GM18870 (cell line): ENCODE measurements around the gene RPS8.
"Not testable (repeated sequence)": the region's sequence is repeated elsewhere in the genome, so short reads cannot be mapped to it uniquely, and the experiment has no call there.

Experiments
- ATAC-seq: cut with Tn5 transposase; IDR thresholded peaks from one replicate; pipeline ENCODE4 v1.9.1; 2021; ENCODE audit warnings: moderate library complexity; ENCODE audit not compliant: unreplicated experiment

RPS8 gene

DNA sequence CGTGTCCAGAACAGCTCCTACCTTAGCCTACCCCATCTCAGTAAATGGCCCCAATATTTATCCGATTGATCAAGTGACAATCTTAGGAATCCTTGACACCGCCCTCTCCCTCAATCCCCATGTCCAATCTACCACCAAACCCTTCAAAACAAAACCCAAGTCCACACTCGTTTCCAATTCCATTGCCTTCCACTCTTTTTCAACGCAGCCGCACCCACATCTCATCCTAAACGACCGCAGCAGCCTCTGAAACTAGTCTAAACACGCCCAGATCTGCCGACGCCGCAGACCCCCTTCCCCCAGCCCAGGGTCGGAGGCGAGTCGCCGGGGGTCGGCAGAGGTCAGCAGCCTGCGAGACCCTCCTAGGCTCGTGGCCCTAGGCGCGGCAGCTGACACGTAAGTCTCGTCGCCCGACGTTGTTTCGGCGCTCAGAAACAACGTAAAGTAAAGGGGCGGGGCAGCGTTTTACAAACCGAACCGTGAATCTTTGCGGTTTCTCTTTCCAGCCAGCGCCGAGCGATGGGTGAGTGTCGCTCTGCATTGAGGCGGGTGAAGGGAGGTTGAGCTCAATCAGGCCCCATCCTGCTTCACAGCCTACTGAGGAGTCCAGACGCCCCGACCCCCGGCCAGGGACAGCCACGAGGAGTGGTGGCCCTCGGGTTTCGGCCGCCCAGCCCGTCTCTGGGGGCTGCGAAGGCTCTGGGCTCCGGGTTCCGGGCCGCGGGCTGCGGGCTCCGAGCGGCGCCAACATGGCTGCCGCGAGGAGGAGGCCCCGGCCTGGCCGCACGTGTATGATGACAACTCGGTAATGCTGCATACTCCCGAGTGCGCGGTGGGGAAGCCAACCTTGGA, at the start of gene RPS8:
TSS of gene RPS8 (plus strand) at position 463 of the 852 bp plus-strand sequence. CDS start at position 520, 57 bp downstream.
- ATAC-seq: peak; percentile 70

DNA sequence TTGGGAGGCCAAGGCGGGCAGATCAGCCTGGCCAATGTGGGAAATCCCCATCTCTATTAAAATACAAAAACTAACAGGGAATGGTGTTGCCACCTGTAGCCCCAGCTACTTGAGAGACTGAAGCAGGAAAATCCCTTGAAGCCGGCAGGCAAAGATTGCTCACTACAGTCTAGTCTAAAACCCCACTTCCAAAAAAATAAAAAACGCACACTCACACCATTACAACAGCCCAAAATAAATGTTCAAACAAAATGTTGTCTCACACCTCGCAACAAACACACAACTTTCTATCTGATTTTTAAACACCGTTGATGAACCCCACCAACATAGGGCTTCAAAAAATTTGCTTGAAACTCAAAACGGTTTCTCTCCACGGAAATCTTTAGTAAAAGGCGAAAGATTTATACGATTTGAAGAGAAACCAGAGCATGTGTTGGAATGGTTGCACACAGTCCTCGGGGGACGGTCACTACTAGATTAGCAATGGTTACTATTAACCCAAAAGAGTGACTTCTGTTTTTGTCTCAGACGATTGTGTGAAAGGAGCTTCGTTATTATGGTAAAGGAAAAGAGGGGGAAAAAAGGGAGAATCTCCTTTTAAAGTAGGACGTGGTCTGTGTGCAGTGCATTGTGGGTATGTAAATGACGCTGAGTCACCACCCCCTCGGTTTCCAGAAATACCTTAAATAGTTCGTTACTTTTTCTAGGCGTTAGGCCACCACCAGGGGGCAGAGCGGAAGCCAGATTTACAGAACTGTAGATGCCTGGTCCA, 44.4 kb upstream of the RPS8 start, which contains the start of gene RNU5D-1:
TSS of gene RNU5D-1 (minus strand) at position 430 of the 772 bp plus-strand sequence.
- ATAC-seq: peak; percentile 79

DNA sequence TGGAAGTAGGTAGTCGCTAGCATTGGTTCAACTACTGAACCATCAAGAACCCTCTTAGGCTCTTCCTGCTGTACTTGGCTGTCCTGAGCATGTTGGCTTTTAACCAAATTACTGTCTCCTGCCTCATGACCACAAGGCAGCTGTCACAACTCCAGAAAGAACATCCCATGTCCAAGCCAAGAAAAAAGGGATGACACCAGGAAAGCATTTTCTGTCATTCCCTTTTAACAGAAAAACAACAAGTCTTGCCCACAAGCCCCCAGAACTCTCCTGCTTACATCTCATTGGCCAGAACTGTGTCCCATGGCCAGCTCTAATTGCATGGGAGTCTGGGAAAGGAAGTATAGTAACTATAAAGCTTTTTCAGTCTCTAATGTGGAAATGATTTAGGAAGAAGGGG, 42.0 kb upstream of the RPS8 start:
- no peak for ATAC-seq

DNA sequence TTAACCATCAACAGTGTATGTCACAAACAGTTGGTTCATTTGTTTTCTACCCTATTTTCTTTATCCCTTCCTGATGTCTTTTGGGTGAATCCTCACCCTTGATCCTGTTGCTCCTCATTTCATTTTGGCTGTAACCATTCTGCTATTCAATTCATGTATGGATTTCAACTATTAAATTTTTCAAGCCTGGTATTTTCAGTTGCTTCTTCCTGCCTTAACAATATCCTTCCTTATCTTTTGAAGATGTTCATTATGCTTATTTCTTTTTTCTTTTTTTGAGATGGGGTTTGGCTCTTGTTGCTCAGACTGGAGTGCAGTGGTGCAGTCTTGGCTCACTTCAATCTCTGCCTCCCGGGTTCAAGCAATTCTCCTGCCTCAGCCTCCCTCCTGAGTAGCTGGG, 41.6 kb upstream of the RPS8 start:
- ATAC-seq: no peak

DNA sequence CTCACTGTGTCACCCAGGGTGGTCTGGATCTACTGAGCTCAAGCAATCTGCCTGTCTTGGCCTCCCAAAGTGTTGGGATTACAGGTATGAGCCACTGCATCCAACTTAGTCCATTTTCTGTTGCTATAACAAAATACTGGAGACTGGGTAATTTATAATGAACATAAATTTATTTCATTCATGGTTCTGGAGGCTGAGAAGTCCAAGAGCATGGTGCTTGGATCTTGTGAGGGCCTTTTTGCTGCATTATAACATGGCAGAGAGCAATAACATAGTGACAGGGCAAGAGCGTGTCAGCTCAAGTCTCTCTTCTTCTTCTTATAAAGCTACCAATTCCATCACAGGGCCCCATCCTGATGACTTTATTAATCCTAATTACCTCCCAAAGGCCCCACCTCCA, 39.3 kb upstream of the RPS8 start:
- no peak for ATAC-seq

DNA sequence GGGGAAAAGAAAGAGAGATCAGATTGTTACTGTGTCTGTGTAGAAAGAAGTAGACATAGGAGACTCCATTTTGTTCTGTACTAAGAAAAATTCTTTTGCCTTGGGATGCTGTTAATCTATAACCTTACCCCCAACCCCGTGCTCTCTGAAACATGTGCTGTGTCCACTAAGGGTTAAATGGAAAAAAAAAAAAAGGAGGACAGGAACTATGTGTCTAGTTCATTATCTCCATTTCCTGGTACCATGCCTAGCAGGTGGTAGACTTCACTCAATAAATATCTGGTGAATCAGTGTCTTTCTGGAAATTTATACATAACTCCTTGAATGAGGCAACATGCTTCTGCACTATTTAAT, 36.4 kb upstream of the RPS8 start:
- not testable (repeated sequence) for ATAC-seq

DNA sequence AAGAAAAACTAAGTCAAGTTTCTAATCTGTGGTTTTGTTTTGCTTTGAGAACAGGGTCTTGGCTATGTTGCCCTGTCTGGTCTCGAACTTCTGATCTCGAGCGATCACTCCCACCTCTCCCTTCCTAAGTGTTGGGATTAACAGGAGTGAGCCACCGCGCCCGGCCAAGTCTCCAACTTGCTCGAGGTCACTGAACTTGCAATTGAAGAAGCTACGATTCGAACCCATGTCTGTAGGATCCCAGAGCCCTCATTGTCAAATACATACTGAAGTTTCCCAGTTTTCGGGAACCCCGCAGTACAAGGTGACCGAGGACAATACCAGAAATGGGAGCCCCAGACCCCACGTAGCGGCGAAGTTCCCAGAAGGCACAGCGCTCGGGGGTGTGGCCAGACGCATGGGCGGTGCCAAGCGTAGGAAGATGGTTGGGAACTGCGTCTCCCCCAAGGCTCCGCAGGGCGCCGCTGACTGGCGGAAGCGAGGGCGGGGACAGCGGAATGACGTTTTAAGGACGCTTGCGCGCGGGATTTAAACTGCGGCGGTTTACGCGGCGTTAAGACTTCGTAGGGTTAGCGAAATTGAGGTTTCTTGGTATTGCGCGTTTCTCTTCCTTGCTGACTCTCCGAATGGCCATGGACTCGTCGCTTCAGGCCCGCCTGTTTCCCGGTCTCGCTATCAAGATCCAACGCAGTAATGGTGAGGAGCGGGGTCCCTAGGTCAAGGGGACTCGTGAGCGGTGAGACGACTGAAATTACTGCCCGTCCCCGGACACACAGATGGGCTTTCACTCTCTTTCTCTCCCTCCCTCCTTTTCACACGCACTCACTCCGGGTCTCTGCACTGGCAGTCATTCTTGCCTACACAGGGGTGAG, 35.8 kb upstream of the RPS8 start, which contains the start of gene KIF2C:
TSS of gene KIF2C (plus strand) at position 531 of the 872 bp plus-strand sequence. CDS start at position 627, 96 bp downstream.
- ATAC-seq: peak; percentile 89

DNA sequence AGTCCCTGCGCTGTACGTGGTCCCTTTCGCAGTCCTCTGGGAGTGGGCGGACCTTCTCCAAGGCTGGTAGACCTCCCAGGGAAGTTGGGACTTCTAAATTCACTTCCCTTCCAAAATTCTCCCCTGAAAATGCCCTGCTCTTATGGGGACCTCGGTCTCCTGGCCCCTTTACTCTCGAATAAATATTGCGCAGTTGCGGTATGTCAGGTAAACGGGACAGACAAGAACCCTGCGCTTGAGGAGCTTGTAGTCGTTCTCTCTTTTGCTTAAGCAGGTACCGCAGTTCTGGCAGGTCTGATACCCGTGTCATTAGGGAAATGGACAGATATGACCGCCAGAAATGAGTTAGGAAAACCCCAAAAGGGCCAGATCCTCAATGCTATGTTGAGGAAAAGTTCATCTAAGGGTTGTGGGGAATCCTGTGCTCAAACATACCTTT, 35.1 kb upstream of the RPS8 start:
- ATAC-seq: no peak

DNA sequence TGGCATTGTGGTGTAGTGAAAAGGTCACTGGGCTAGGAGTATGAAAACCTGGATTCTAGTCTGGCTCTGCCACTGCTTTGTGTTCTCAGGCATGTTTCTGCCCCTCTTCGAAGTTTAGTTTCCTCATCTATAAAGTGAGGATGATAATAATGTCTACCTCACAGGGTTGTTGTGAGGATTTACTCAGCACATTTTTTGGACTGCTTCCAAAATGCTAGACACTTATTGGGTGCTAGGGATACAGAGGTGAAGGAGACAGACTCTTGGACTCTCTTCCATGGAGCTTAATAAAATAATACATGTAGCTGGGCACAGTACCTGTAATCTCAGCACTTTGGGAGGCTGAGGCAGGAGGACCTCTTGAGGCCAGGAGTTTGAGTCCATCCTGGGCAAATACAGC, 32.1 kb upstream of the RPS8 start:
- ATAC-seq: no peak

DNA sequence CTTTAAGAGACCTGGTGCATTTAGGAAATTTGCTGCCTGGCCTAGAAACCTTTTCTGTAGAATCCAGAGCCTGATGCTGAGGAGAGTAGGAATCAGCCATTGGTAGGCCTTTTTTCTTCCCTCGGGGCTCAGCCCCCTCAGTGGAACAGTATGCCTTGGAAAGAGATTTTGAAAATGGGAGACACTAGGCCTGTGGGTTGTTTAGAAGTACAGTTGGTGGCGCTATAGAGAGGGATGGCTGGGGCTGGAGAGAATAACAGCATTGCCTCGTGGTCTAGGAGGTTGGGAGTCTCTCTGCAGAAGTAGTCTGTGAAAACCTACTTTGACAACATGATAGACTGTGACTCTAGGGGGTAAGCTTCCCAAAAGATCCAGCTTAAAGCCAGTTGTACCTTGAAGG, 27.5 kb upstream of the RPS8 start:
- no peak for ATAC-seq

DNA sequence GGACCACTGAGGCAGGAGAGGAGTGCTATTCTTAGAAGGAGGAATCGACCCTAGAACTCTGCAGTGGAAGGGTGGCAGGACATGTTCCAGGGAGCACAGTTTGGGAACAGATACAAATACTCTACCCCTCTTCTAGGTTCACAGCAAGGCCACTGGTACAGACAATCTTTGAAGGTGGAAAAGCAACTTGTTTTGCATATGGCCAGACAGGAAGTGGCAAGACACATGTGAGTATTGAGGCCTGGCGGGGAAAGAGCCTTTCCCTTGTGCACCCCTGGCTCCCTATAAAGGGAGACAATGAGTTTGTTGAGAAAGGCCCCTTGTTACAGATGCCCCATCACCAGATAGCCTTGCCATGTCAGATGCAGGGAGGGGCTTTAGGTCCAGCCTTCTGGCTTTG, 17.9 kb upstream of the RPS8 start:
- ATAC-seq: no peak

DNA sequence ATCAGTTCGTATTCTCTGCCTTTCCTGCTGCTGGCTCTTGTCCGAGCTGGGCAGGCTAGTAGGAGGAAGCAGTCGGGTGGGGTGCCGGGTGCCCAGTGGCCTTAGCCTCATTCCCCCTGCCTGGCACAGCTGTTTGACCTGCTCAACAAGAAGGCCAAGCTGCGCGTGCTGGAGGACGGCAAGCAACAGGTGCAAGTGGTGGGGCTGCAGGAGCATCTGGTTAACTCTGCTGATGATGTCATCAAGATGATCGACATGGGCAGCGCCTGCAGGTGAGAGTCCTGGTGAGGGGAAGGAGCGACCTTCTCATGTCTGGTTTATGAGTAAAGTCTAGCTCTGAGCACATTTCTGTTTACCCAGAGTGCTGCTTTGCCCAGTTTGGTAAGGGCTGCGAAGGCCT, 16.3 kb upstream of the RPS8 start:
- ATAC-seq: no peak

DNA sequence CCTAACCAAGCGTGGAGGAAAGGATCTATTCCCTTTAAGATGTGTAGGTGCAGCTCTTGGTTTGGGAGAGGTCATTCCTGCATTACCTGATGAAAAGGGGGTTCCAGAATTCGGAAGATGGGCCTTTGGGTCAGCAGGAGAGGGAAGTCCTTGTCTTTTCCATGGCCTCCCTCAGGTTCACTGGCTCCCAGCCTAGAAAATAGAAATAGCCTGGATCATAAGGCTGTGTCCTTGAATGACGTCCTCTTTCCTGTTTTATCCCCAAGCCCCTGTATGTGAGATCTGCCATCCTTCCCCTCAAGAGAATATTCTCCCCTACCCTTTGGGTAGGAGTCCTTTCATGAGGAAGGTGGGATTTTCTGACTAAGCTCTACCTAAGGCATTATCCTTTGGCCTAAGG, 14.5 kb upstream of the RPS8 start:
- no peak for ATAC-seq

DNA sequence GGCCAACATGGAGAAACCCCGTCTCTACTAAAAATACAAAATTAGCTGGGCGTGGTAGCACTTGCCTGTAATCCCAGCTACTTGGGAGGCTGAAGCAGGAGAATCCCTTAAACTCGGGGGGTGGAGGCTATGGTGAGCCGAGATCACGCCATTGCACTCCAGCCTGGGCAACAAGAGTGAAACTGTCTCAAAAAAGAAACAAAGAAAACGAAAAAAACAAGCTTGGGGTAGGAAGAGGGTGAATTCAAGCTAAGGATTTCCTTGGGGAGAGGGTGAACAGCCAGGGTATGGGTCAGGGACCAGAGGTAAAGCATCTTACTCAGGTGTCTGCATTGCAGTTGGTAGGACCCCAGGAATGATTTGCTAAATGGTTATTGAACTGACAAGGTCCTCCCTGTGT, 8.9 kb upstream of the RPS8 start:
- ATAC-seq: not testable (repeated sequence)

DNA sequence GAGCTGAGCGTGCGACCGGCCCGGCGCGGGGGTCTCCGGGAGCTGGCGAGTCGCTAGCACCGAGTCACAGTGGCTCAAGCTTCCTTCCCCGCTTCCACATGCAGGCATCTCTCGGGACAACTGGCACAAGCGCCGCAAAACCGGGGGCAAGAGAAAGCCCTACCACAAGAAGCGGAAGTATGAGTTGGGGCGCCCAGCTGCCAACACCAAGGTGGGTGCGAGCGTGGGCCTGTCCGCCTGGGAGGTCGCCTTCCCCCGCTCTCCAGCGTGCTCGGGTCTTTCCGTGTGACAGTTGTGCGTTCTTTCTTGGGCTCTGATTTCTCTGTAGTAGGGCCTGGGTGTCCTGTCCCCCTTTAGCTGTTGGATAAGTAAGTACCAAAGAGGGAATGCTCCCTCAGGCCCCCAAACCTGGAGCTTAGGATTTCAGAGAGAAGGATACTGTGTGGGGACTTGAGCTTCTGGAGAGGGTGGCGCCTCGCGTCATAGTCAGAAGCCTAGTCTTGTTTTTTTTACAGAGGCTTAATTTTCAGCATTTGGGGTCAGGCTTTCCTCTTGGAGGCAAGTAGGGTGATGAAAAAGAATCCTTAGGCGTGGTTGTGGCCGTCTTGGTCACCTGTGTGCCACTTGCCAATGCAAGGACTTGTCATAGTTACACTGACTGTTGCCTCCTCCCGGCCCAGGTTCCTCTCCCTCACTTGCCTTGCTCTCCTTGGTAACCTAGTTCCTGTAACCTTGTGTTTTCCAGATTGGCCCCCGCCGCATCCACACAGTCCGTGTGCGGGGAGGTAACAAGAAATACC, 790 bp downstream of the RPS8 start:
- ATAC-seq: peak; percentile 20

DNA sequence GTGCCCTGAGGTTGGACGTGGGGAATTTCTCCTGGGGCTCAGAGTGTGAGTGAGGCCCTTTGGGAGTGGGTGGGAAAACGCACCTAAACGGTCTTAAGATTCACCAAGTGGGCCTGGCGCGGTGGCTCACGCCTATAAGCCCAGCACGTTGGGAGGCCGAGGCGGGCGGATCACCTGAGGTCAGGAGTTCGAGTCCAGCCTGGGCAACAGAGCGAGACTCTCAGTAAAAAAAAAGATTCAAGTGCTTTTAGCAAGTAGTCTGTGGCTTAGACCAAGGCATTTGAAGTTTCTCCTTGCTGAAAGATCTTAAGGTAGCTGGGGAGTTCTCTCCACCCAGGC, 1.4 kb downstream of the RPS8 start:
- no peak for ATAC-seq

DNA sequence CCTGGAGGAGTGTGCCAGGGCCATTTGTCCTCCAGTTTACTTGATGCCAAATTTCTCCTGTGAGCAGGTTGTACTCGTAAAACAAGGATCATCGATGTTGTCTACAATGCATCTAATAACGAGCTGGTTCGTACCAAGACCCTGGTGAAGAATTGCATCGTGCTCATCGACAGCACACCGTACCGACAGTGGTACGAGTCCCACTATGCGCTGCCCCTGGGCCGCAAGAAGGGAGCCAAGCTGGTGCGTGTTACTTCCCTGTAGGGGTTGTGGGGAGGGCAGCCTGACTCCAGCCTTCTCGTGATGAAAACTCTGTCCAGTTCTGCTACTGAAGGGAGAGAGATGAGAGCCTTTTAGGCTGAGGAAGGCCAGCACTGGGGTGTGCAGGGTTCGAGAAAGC, 2.2 kb downstream of the RPS8 start:
- no peak for ATAC-seq

DNA sequence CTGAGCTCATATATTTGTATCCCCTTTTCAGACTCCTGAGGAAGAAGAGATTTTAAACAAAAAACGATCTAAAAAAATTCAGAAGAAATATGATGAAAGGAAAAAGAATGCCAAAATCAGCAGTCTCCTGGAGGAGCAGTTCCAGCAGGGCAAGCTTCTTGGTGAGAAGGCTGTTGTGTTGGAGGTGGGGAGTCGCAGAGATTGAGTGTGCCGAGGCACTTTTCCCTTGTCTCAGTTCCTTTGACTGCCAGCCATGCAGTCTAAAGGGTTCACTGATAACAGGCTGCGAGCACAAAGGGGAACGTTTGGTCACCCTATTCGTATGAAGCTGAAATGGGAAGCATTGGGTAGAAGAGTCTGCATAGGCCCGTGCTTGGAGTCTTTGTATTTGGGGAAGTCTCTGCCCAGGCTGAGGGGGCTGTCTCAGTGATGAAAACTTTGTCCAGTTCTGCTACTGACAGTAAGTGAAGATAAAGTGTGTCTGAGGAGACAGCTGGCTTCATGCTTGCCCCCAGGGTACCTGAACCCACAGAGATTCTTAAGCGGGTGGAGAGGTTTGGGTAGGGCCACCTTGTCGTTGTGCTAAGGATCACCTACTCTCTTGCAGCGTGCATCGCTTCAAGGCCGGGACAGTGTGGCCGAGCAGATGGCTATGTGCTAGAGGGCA, 2.8 kb downstream of the RPS8 start:
- ATAC-seq: no peak

DNA sequence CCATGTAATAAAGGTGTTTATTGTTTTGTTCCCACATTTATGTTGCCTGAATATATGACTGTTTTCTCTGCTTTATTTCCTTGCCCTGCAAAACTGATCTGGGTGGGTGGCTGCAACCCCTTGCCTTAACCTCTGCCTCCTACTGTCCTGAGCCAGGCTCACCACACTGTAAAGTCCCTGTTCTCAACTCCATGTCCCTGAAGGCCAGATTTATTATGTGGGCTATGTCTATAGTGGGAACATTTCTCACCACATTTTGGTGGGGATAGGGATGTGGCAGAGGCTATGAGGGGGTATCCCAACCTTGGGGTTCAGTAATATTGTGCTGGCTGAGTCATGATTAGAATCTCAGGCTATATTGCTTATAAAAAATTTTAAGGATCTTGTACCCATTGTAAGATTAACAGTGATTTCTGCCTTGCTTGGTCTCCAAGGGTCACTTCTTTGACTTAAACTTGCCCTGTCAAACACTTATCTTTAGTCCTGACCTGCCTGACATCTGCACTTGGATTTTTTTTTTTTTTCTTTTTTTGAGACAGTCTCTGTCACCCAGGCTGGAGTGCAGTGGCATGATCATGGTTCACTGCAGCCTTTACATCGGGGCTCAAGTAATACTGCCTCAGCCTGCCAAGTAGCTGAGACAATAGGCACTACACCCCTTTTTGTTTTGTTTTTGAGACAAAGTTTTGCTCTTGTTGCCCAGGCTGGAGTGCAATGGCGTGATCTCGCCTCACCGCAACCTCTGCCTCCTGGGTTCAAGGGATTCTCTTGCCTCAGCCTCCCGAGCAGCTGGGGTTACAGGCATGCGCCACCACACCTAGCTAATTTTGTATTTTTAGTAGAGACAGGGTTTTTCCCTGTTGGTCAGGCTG, 3.6 kb downstream of the RPS8 start:
- ATAC-seq: no peak
